HG03196 (cell line): ENCODE results near the gene KLK11.

Experiments used
- ATAC-seq: cut with Tn5 transposase; IDR thresholded peaks from one replicate; pipeline ENCODE4 v1.9.1; 2021; ENCODE audit not compliant: unreplicated experiment

The KLK11 gene

GRCh38 chr19:50974702-50975556, 51.5 kb downstream of the KLK11 start:
- ATAC-seq, result no peak

GRCh38 chr19:50972795-50973376, 53.5 kb downstream of the KLK11 start:
- ATAC-seq, result no peak
